SU-DHL-6 (cell line): ENCODE measurements around the gene THRA.

ENCODE experiments used
- H2AFZ ChIP-seq: fragments of 200-600 bp; sonication (generic); 2 replicates; pipeline ENCODE4 v1.6.1; 2014; ENCODE audit warnings: low read depth, mild to moderate bottlenecking, moderate library complexity, mixed read lengths, antibody characterized with exemption, low read length; ENCODE audit not compliant: severe bottlenecking
- H3F3A ChIP-seq: fragments of 200-600 bp; shearing (Covaris generic); 2 replicates; pipeline ENCODE4 v1.6.0; 2016; ENCODE audit warnings: antibody characterized with exemption, mild to moderate bottlenecking; ENCODE audit not compliant: insufficient read depth
- H3K27ac ChIP-seq: fragments of 200-600 bp; sonication (generic); 2 replicates; pipeline ENCODE4 v1.5.1; 2016; ENCODE audit warnings: low read depth, mild to moderate bottlenecking, low read length, moderate library complexity, mixed read lengths
- H3K27me3 ChIP-seq: fragments of 200-600 bp; sonication (generic), shearing (Covaris generic); 2 replicates; pipeline ENCODE4 v1.6.0; 2014; ENCODE audit warnings: mild to moderate bottlenecking, low read length
- H3K36me3 ChIP-seq: fragments of 200-600 bp; sonication (generic); 2 replicates; pipeline ENCODE4 v1.6.1; 2014; ENCODE audit warnings: mild to moderate bottlenecking, low read length, mixed read lengths
- H3K4me2 ChIP-seq: fragments of 300-600, 200-600 bp; shearing (Covaris generic), sonication (generic); 2 replicates; pipeline ENCODE4 v1.6.0; 2014; ENCODE audit warnings: low read length, low read depth, mild to moderate bottlenecking; ENCODE audit not compliant: poor library complexity, severe bottlenecking
- H3K4me3 ChIP-seq: fragments of 200-600 bp; sonication (generic); 2 replicates; pipeline ENCODE4 v1.5.1; 2014; ENCODE audit warnings: antibody characterized with exemption, low read length, mild to moderate bottlenecking, mixed read lengths; ENCODE audit not compliant: insufficient read depth, poor library complexity, severe bottlenecking
- H3K79me2 ChIP-seq: fragments of 200-600 bp; sonication (generic); 2 replicates; pipeline ENCODE4 v1.6.1; 2014; ENCODE audit warnings: mild to moderate bottlenecking, low read length, moderate library complexity; ENCODE audit not compliant: insufficient read depth
- H3K9ac ChIP-seq: fragments of 200-600 bp; sonication (generic); 2 replicates; pipeline ENCODE4 v1.7.0; 2014; ENCODE audit warnings: mild to moderate bottlenecking, low read length
- H3K9me2 ChIP-seq: fragments of 200-600 bp; sonication (generic); replicated peaks from 2 replicates; pipeline ENCODE4 v1.6.1; 2014; ENCODE audit warnings: low read length; ENCODE audit not compliant: insufficient read depth
- H3K9me3 ChIP-seq: fragments of 200-600 bp; sonication (generic); 2 replicates; pipeline ENCODE4 v1.6.1; 2014; ENCODE audit warnings: low read length, mixed read lengths; ENCODE audit not compliant: insufficient read depth
- H4K20me1 ChIP-seq: fragments of 200-600 bp; sonication (generic); 2 replicates; pipeline ENCODE4 v1.6.1; 2014; ENCODE audit warnings: low read depth, mild to moderate bottlenecking, antibody characterized with exemption, low read length, moderate library complexity, mixed read lengths
- CTCF ChIP-seq: fragments of 200-600 bp; sonication (generic); IDR thresholded peaks from one replicate; pipeline ENCODE4 v1.5.1; 2017; ENCODE audit warnings: antibody characterized with exemption, mild to moderate bottlenecking, low read length, moderate library complexity; ENCODE audit not compliant: insufficient read depth, poor library complexity, severe bottlenecking
- EZH2phosphoT487 ChIP-seq: fragments of 200-600 bp; sonication (generic), shearing (Covaris generic); conservative IDR thresholded peaks from 2 replicates; pipeline ENCODE4 v1.6.1; 2018; ENCODE audit warnings: mild to moderate bottlenecking, antibody characterized with exemption, low read length, moderate library complexity, mixed read lengths

Gene THRA

GRCh38 chr17:40090237-40091119, 27.7 kb downstream of the THRA start:
- no peaks in the 10 kb centered on the region for H3K9me3 ChIP-seq

GRCh38 chr17:40091691-40092397, 29.1 kb downstream of the THRA start:
- TF ChIP-seq CTCF (no peak), EZH2phosphoT487 (no peak)
- Histone ChIP-seq H3K36me3 (no peaks in the 10 kb centered on the region), H3K79me2 (no peaks in the 10 kb centered on the region), H3K27me3 (no peaks in the 10 kb centered on the region), H3K27ac (no peak overlapping the region), H3K9me2 (no peaks in the 10 kb centered on the region), H4K20me1 (no peaks in the 10 kb centered on the region), H3K4me2 (no peak overlapping the region), H3K9ac (no peak overlapping the region), H3F3A (no peaks in the 10 kb centered on the region), H2AFZ (no peak overlapping the region), H3K9me3 (no peaks in the 10 kb centered on the region), H3K4me3 (no peak overlapping the region)

More at GRCh38 chr17:40090237-40091119, 27.7 kb downstream of the THRA start:
- Histone ChIP-seq H4K20me1 (no peaks in the 10 kb centered on the region), H3K9ac (no peak overlapping the region), H3F3A (no peaks in the 10 kb centered on the region), H3K4me3 (no peak overlapping the region), H3K4me2 (no peak overlapping the region), H3K9me2 (no peaks in the 10 kb centered on the region), H2AFZ (no peak overlapping the region), H3K27ac (no peak overlapping the region), H3K27me3 (no peaks in the 10 kb centered on the region), H3K36me3 (no peaks in the 10 kb centered on the region), H3K79me2 (no peaks in the 10 kb centered on the region)
- TF ChIP-seq EZH2phosphoT487 (no peak), CTCF (no peak)

GRCh38 chr17:40092581-40092980, 29.8 kb downstream of the THRA start:
- H3K4me2 ChIP-seq = no peak overlapping the region
- TF ChIP-seq EZH2phosphoT487 (no peak), CTCF (no peak)
- H3K27ac ChIP-seq = no peak overlapping the region
- H2AFZ ChIP-seq = no peak overlapping the region
- H3K27me3 ChIP-seq = no peaks in the 10 kb centered on the region
- no peaks in the 10 kb centered on the region for H3K79me2 ChIP-seq
- H3K9ac ChIP-seq = no peak overlapping the region
- H4K20me1 ChIP-seq = no peaks in the 10 kb centered on the region
- H3K9me3 ChIP-seq = no peaks in the 10 kb centered on the region
- no peaks in the 10 kb centered on the region for H3K9me2 ChIP-seq
- H3F3A ChIP-seq = no peaks in the 10 kb centered on the region
- no peaks in the 10 kb centered on the region for H3K36me3 ChIP-seq
- H3K4me3 ChIP-seq = no peak overlapping the region
